K562 treated with DMSO at 1 percent for 24 hours (cell line): ENCODE data around the gene ILKAP. TPM values are rescaled to one million over a fixed set of nuclear protein-coding genes. Genes with fewer than 3 reads are reported as not detected.

Experiments used
- total RNA-seq: library from RNA; unstranded; fragments of 300-600 nt; gene quantifications from 2 replicates; pipeline ENCODE4 v1.2.3, GENCODE V29; 2022; ENCODE audit warnings: low read depth; ENCODE audit not compliant: insufficient read depth

ILKAP gene
- total RNA-seq = 29.3 and 31.5 TPM in 2 replicates

GRCh38 chr2:238203094-238203972 lies at the start of gene ILKAP:
Gene ILKAP, minus strand, starts transcription at chr2:238203695. Its CDS starts 142 bp downstream, at chr2:238203553.

GRCh38 chr2:238239863-238240756 lies 36.6 kb upstream of the ILKAP start, which contains the start of gene HES6:
Gene HES6, minus strand, starts transcription at chr2:238240038. Its CDS starts 133 bp downstream, at chr2:238239905.

GRCh38 chr2:238158509-238159070 lies 44.9 kb downstream of the ILKAP start, which contains the start of gene ERFE:
Gene ERFE, plus strand, starts transcription at chr2:238158970. Its CDS starts 38 bp downstream, at chr2:238159008.

GRCh38 chr2:238138331-238139195 lies 64.9 kb downstream of the ILKAP start, which contains the start of gene KLHL30:
Gene KLHL30, plus strand, starts transcription at chr2:238138668. Its CDS starts 2,087 bp downstream, at chr2:238140755.

Other genes starting within 250 kb of the ILKAP start
- gene UBE2F, start 236.7 kb downstream of the ILKAP start, total RNA-seq = 36.5 and 37.8 TPM in 2 replicates
- gene SCLY, start 142.7 kb downstream of the ILKAP start, total RNA-seq = 13.5 and 24.0 TPM in 2 replicates
- gene ESPNL, start 103.4 kb downstream of the ILKAP start, total RNA-seq = 0.36 and 0.39 TPM in 2 replicates
- not detected in 2 replicates for gene KLHL30, start 65.0 kb downstream of the ILKAP start, total RNA-seq
- 30.0 and 40.2 TPM in 2 replicates for gene ERFE, start 44.7 kb downstream of the ILKAP start, total RNA-seq
- gene HES6, start 36.3 kb upstream of the ILKAP start, total RNA-seq = 267 and 302 TPM in 2 replicates
- gene PER2, start 84.9 kb upstream of the ILKAP start, total RNA-seq = 0.82 and 1.2 TPM in 2 replicates
- gene TRAF3IP1, start 116.8 kb upstream of the ILKAP start, total RNA-seq = 3.0 TPM in 2 replicates
- 19.7 and 19.9 TPM in 2 replicates for gene ASB1, start 223.2 kb upstream of the ILKAP start, total RNA-seq